IPS DF 6.9 (cell line): Measurements from ENCODE around the gene CLEC4F.

Experiments used
- DNase-seq: peaks from one replicate; pipeline ENCODE4 v3.0.0-alpha.2; 2013; ENCODE audit warnings: low read depth, low spot score
- H3K27ac ChIP-seq: one replicate; pipeline ENCODE4 v1.5.1; 2013; ENCODE audit warnings: low read length, control low read depth
- H3K27me3 ChIP-seq: 2 replicates; pipeline ENCODE4 v1.6.1; 2013; ENCODE audit warnings: mild to moderate bottlenecking, low read length; ENCODE audit not compliant: control insufficient read depth, insufficient read depth
- H3K36me3 ChIP-seq: 2 replicates; pipeline ENCODE4 v1.6.1; 2013; ENCODE audit warnings: low read length; ENCODE audit not compliant: control insufficient read depth, insufficient read depth
- H3K4me1 ChIP-seq: 2 replicates; pipeline ENCODE4 v1.6.1; 2013; ENCODE audit warnings: low read length; ENCODE audit not compliant: control insufficient read depth, insufficient read depth
- H3K4me3 ChIP-seq: 2 replicates; pipeline ENCODE4 v1.5.1; 2013; ENCODE audit warnings: mild to moderate bottlenecking, low read length
- H3K9me3 ChIP-seq: 2 replicates; pipeline ENCODE4 v1.6.1; 2013; ENCODE audit warnings: low read length, inconsistent platforms; ENCODE audit not compliant: control insufficient read depth, insufficient read depth
- WGBS: extraction: QIAGEN DNeasy Blood & Tissue Kit; methylation state at CpG from one replicate; pipeline ENCODE4 v1.1.7; 2013; ENCODE audit warnings: mixed read lengths, missing lambda C conversion rate; ENCODE audit not compliant: insufficient read length, insufficient coverage; 5-methylcytosine and 5-hydroxymethylcytosine counted together

Gene CLEC4F, protein sequence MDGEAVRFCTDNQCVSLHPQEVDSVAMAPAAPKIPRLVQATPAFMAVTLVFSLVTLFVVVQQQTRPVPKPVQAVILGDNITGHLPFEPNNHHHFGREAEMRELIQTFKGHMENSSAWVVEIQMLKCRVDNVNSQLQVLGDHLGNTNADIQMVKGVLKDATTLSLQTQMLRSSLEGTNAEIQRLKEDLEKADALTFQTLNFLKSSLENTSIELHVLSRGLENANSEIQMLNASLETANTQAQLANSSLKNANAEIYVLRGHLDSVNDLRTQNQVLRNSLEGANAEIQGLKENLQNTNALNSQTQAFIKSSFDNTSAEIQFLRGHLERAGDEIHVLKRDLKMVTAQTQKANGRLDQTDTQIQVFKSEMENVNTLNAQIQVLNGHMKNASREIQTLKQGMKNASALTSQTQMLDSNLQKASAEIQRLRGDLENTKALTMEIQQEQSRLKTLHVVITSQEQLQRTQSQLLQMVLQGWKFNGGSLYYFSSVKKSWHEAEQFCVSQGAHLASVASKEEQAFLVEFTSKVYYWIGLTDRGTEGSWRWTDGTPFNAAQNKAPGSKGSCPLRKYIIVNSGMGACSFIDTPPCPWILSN

GRCh38 chr2:70820499-70820898 is at the start of gene CLEC4F:
Gene CLEC4F, minus strand, starts transcription at chr2:70820599. Its CDS starts 76 bp downstream, at chr2:70820523.
- Histone ChIP-seq H3K36me3 (no peaks in the 10 kb centered on the region), H3K27ac (no peak within 1 kb of the TSS), H3K4me1 (no peaks in the 10 kb centered on the region), H3K27me3 (no peaks in the 10 kb centered on the region), H3K9me3 (no peaks in the 10 kb centered on the region), H3K4me3 (no peak within 1 kb of the TSS)
- no peak for DNase-seq
- no CpG with 5 or more reads among the region's 7 CpGs for WGBS

DNA sequence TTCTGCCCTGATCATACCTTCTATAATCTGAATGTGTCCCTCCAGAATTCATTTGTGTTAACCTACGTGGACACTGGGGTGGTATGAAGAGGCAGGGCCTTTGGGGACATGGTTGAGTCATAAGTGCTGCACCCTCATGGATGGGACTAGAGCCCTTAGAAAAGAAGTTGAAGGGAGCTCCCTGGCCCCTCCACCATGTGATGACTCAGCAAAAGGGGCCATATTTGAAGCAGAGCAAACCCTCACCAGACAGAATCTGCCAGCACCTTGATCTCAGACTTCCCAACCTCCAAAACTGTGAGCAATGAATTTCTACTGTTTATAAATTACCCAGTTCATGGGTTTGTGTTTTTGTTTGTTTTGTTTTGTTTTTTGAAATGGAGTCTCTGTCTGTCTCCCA is 48.6 kb upstream of the CLEC4F start:
- Histone ChIP-seq H3K27ac (no peak overlapping the region), H3K9me3 (no peaks in the 10 kb centered on the region), H3K27me3 (peaks cover 3% of the 10 kb centered on the region; the same call in 1 of the 2 replicates), H3K36me3 (no peaks in the 10 kb centered on the region), H3K4me1 (no peaks in the 10 kb centered on the region), H3K4me3 (no peak overlapping the region)
- no CpG with 5 or more reads among the region's 1 CpG for WGBS
- no peak for DNase-seq

DNA sequence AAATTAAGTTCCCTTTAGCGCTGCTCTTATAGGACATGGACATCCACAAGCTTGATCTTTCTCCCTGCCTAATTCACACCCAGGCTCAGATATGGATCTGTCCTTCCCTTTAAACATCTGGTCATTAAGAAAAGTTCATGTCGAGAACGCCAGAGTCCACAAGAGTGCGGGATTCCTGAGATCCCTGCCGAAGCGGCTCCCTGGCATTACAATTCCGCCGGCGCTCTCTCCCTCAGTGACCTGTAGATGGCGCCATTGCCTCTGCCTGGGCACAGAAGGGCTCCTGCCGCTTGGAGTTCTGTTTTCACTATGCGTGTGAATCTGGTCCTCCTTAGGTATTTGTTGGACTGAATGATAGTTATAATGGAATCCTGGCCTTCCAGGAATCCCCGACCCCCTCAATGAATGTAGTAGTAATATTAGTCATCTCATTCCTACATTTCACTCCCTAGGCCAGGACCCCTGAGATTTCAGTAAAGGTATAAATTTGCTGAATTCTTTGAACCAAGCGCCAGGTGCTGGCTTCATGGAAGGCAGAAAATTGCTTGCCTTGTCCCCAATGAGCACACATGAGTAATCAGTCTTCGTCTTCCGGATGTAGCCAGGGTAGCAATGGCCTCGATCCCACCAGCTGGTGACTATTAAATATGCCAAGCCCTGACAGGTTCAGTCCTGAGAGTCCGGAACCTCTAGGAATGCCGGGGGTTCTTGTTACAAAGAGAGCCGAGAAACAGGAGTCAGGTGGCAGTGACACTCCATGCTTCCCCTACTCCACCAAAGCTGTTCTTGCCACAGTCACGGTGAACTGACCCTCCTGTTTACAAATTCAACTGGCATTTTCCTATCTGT is 41.6 kb upstream of the CLEC4F start:
- Histone ChIP-seq H3K36me3 (no peaks in the 10 kb centered on the region), H3K27me3 (peaks cover 2% of the 10 kb centered on the region; the same call in 1 of the 2 replicates), H3K9me3 (no peaks in the 10 kb centered on the region), H3K4me1 (no peaks in the 10 kb centered on the region), H3K27ac (no peak overlapping the region), H3K4me3 (no peak overlapping the region)
- DNase-seq = peak; percentile 66
- WGBS = no CpG with 5 or more reads among the region's 21 CpGs

- WGBS = no CpG with 5 or more reads among the region's 1 CpG
- Histone ChIP-seq H3K9me3 (no peaks in the 10 kb centered on the region), H3K36me3 (no peaks in the 10 kb centered on the region), H3K27me3 (no peaks in the 10 kb centered on the region), H3K4me3 (no peak overlapping the region), H3K27ac (no peak overlapping the region), H3K4me1 (no peaks in the 10 kb centered on the region; the same call in 1 of the 2 replicates)
- DNase-seq = no peak
These were observed 35.3 kb upstream of the CLEC4F start for GRCh38 chr2:70855667-70856066.

DNA sequence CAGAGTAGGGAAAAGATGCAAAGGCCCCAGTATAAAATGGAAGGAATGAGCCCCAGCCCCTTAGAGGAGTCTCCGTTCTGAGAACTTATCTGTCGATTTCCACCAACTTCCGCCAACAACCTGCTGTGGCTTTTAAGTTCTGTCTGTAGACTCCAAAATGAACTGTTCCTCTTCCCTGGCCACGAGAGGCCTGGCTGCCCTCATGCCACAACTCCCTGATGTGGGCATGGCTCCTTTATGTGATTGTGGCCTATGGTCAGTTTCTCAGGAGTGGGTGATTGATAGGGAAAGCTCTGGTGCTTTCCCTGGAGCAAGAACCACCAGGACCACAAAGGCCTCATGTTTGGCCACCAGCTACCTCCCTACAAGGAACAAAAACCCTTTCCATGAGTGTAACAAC is 34.0 kb upstream of the CLEC4F start:
- Histone ChIP-seq H3K27ac (no peak overlapping the region), H3K27me3 (no peaks in the 10 kb centered on the region), H3K9me3 (no peaks in the 10 kb centered on the region), H3K4me1 (no peaks in the 10 kb centered on the region; the same call in 1 of the 2 replicates), H3K4me3 (no peak overlapping the region), H3K36me3 (no peaks in the 10 kb centered on the region)
- no CpG with 5 or more reads among the region's 4 CpGs for WGBS
- DNase-seq = no peak

GRCh38 chr2:70852824-70853223 is 32.4 kb upstream of the CLEC4F start:
- no peaks in the 10 kb centered on the region for H3K9me3 ChIP-seq
- DNase-seq = no peak
- H3K4me1 ChIP-seq = no peaks in the 10 kb centered on the region; the same call in 1 of the 2 replicates
- WGBS = no CpG with 5 or more reads among the region's 1 CpG
- no peak overlapping the region for H3K27ac ChIP-seq
- no peaks in the 10 kb centered on the region for H3K27me3 ChIP-seq
- H3K36me3 ChIP-seq = no peaks in the 10 kb centered on the region
- H3K4me3 ChIP-seq = no peak overlapping the region

DNA sequence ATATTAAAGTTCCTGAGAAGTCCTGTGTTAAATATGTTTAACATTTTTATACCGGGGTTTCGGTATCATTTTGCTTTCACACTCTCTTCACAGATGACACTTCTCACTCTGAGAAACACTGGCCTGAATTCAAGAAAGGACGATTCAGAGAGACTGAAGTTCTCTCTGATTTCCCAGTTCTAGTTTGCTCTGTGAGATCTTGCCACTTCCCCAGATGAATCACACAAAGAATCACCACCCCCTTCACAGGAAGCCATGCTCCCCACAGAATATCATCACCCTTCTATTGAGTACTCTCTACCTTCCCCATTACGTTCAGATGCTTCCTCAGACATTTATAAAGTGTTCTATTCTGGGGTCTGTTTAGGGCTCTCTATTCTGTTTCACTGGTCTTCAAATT is 31.3 kb upstream of the CLEC4F start:
- WGBS = no CpG with 5 or more reads among the region's 4 CpGs
- Histone ChIP-seq H3K27me3 (no peaks in the 10 kb centered on the region), H3K4me1 (no peaks in the 10 kb centered on the region; the same call in 1 of the 2 replicates), H3K27ac (no peak overlapping the region), H3K4me3 (no peak overlapping the region), H3K9me3 (no peaks in the 10 kb centered on the region), H3K36me3 (no peaks in the 10 kb centered on the region)
- DNase-seq = no peak

- Histone ChIP-seq H3K4me3 (no peak overlapping the region), H3K27me3 (no peaks in the 10 kb centered on the region), H3K4me1 (no peaks in the 10 kb centered on the region; the same call in 1 of the 2 replicates), H3K9me3 (no peaks in the 10 kb centered on the region), H3K36me3 (no peaks in the 10 kb centered on the region), H3K27ac (no peak overlapping the region)
- no CpG with 5 or more reads among the region's 2 CpGs for WGBS
- no peak for DNase-seq
These were observed 30.5 kb upstream of the CLEC4F start for GRCh38 chr2:70850925-70851324.

DNA sequence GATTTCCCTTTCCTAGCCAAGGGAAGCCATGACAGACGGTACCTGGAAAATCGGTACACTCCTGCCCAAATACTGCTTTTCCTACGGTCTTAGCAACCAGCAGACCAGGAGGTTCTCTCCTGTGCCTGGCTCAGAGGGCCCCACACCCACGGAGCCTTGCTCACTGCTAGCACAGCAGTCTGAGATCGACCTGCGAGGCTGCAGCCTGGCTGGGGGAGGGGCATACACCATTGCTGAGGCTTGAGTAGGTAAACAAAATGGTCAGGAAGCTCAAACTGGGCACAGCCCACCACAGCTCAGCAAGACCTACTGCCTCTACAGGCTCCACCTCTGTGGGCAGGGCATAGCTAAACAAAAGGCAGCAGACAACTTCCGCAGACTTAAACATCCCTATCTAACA is 22.0 kb upstream of the CLEC4F start:
- no peaks in the 10 kb centered on the region for H3K4me1 ChIP-seq
- WGBS = no CpG with 5 or more reads among the region's 7 CpGs
- H3K9me3 ChIP-seq = no peaks in the 10 kb centered on the region
- no peak overlapping the region for H3K4me3 ChIP-seq
- no peaks in the 10 kb centered on the region for H3K27me3 ChIP-seq
- H3K36me3 ChIP-seq = no peaks in the 10 kb centered on the region
- H3K27ac ChIP-seq = no peak overlapping the region
- no peak for DNase-seq
